ENCODE results near the gene DPM2. TPM values are rescaled to one million over a fixed set of nuclear protein-coding genes. Genes with fewer than 3 reads are reported as not detected.

The DPM2 gene
- total RNA-seq, 1 donor = 10.1 TPM

GRCh38 chr9:127909839-127910273 is 27.8 kb downstream of the DPM2 start:
- Histone ChIP-seq H3K4me3 (ENCODE audit: insufficient read depth, low read length) (no peak overlapping the region), H3K36me3 (ENCODE audit: insufficient read depth, low read length) (peaks cover 25% of the 10 kb centered on the region), H3K79me2 (ENCODE audit: insufficient read depth, low read length) (no peaks in the 10 kb centered on the region), H3K9me3 (ENCODE audit: low read depth, low read length) (no peaks in the 10 kb centered on the region), H2AFZ (ENCODE audit: low read length) (no peak overlapping the region), H3K27ac (ENCODE audit: low read depth, low read length) (no peak overlapping the region), H4K20me1 (ENCODE audit: insufficient read depth, low read length) (peaks cover 3% of the 10 kb centered on the region), H3K4me2 (ENCODE audit: insufficient read depth, low read length) (no peak overlapping the region), H3K27me3 (ENCODE audit: insufficient read depth, low read length) (no peaks in the 10 kb centered on the region), H3K4me1 (ENCODE audit: insufficient read depth, low read length) (no peaks in the 10 kb centered on the region)
- no peak for TF ChIP-seq CTCF (IDR thresholded peaks at IDR 0.05; ENCODE audit: extremely low read depth, low read depth, low read length)
- peak; percentile 58 for DNase-seq (ENCODE audit: insufficient read length, low spot score, missing footprints)

GRCh38 chr9:127908660-127908926 is 29.1 kb downstream of the DPM2 start:
- Histone ChIP-seq H4K20me1 (ENCODE audit: insufficient read depth, low read length) (peaks cover 3% of the 10 kb centered on the region), H3K27me3 (ENCODE audit: insufficient read depth, low read length) (no peaks in the 10 kb centered on the region), H3K79me2 (ENCODE audit: insufficient read depth, low read length) (no peaks in the 10 kb centered on the region), H3K27ac (ENCODE audit: low read depth, low read length) (no peak overlapping the region), H3K4me1 (ENCODE audit: insufficient read depth, low read length) (peaks cover 5% of the 10 kb centered on the region), H2AFZ (ENCODE audit: low read length) (no peak overlapping the region), H3K9me3 (ENCODE audit: low read depth, low read length) (no peaks in the 10 kb centered on the region), H3K36me3 (ENCODE audit: insufficient read depth, low read length) (peaks cover 25% of the 10 kb centered on the region), H3K4me2 (ENCODE audit: insufficient read depth, low read length) (no peak overlapping the region), H3K4me3 (ENCODE audit: insufficient read depth, low read length) (no peak overlapping the region)
- TF ChIP-seq CTCF (IDR thresholded peaks at IDR 0.05; ENCODE audit: extremely low read depth, low read depth, low read length) = no peak
- DNase-seq (ENCODE audit: insufficient read length, low spot score, missing footprints) = no peak

GRCh38 chr9:127907867-127908659 is 29.6 kb downstream of the DPM2 start:
- Histone ChIP-seq H3K79me2 (ENCODE audit: insufficient read depth, low read length) (no peaks in the 10 kb centered on the region), H3K4me2 (ENCODE audit: insufficient read depth, low read length) (no peak overlapping the region), H3K27ac (ENCODE audit: low read depth, low read length) (no peak overlapping the region), H3K36me3 (ENCODE audit: insufficient read depth, low read length) (peaks cover 25% of the 10 kb centered on the region), H3K4me1 (ENCODE audit: insufficient read depth, low read length) (peaks cover 10% of the 10 kb centered on the region), H4K20me1 (ENCODE audit: insufficient read depth, low read length) (peaks cover 3% of the 10 kb centered on the region), H3K4me3 (ENCODE audit: insufficient read depth, low read length) (no peak overlapping the region), H3K27me3 (ENCODE audit: insufficient read depth, low read length) (no peaks in the 10 kb centered on the region), H2AFZ (ENCODE audit: low read length) (no peak overlapping the region), H3K9me3 (ENCODE audit: low read depth, low read length) (no peaks in the 10 kb centered on the region)
- peak; percentile 34 for DNase-seq (ENCODE audit: insufficient read length, low spot score, missing footprints)
- no peak for TF ChIP-seq CTCF (IDR thresholded peaks at IDR 0.05; ENCODE audit: extremely low read depth, low read depth, low read length)

- H3K4me3 ChIP-seq (ENCODE audit: insufficient read depth, low read length) = no peak overlapping the region
- no peaks in the 10 kb centered on the region for H3K9me3 ChIP-seq (ENCODE audit: low read depth, low read length)
- H4K20me1 ChIP-seq (ENCODE audit: insufficient read depth, low read length) = no peaks in the 10 kb centered on the region
- no peaks in the 10 kb centered on the region for H3K27me3 ChIP-seq (ENCODE audit: insufficient read depth, low read length)
- H3K4me1 ChIP-seq (ENCODE audit: insufficient read depth, low read length) = peaks cover 14% of the 10 kb centered on the region
- no peaks in the 10 kb centered on the region for H3K79me2 ChIP-seq (ENCODE audit: insufficient read depth, low read length)
- DNase-seq (ENCODE audit: insufficient read length, low spot score, missing footprints) = peak; percentile 22
- H3K27ac ChIP-seq (ENCODE audit: low read depth, low read length) = no peak overlapping the region
- no peak overlapping the region for H2AFZ ChIP-seq (ENCODE audit: low read length)
- no peak for TF ChIP-seq CTCF (IDR thresholded peaks at IDR 0.05; ENCODE audit: extremely low read depth, low read depth, low read length)
- no peak overlapping the region for H3K4me2 ChIP-seq (ENCODE audit: insufficient read depth, low read length)
- peaks cover 9% of the 10 kb centered on the region for H3K36me3 ChIP-seq (ENCODE audit: insufficient read depth, low read length)
Measured at GRCh38 chr9:127905788-127906191, 31.9 kb downstream of the DPM2 start.

All from osteoblast (primary cell).